K562 (cell line): ENCODE measurements around the gene AGPAT2. TPM values are rescaled to one million over a fixed set of nuclear protein-coding genes. Genes with fewer than 3 reads are reported as not detected.
A peak's percentile ranks its signal among the peaks of the same experiment; 100 is the strongest.

Experiments used
- ATAC-seq: fragments of 200-7000 bp; cut with Tn5 transposase; 3 replicates; pipeline ENCODE4 v1.9.1; 2020; ENCODE audit warnings: moderate library complexity
- BruUV-seq: library from RNA; stranded (reverse); fragments of 400-500 nt; replicated peaks from 2 replicates; lab custom pipeline; 2021; lab: Mats Ljungman, UMichigan
- CTCF ChIA-PET: fragments of 300-600 bp; formaldehyde crosslinking; extraction: SDS; loops from one replicate; lab custom pipeline; 2021; ENCODE audit warnings: low intra/inter-chr PET ratio; lab: Yijun Ruan, JAX
- POLR2A ChIA-PET: fragments of 300-600, 350-650 bp; sonication (Branson Sonifier 250); formaldehyde crosslinking; extraction: SDS; loops from one replicate; lab custom pipeline; 2021; ENCODE audit warnings: antibody characterized with exemption, inconsistent platforms; lab: Yijun Ruan, JAX
- DNase-seq, 4 experiments: peaks; one replicate each; pipeline versions ENCODE4 v3.0.0 to v3.0.0-alpha.2; 2011 to 2018; ENCODE audit warnings: low spot score in 3 of 4, mixed read lengths in 3 of 4; ENCODE audit errors: extremely low read depth in 1 of 4
- FAIRE-seq: peaks from 2 replicates; lab custom pipeline; 2011; peaks lifted over from hg19 to GRCh38; lab: Jason Lieb, UNC
- H2AFZ ChIP-seq: 2 replicates; pipeline ENCODE4 v1.6.0; 2011; ENCODE audit warnings: low read depth, low read length, control low read depth, inconsistent platforms
- H3K27ac ChIP-seq: fragments of 200-600 bp; 3 replicates; pipeline ENCODE4 v1.8.0; 2011; ENCODE audit warnings: low read depth, mild to moderate bottlenecking, control low read depth, inconsistent platforms, low read length, moderate library complexity, mixed read lengths; ENCODE audit errors: extremely low read depth
- H3K27me3 ChIP-seq, 2 experiments: fragments of 300-600 bp in 1 of 2; 2 replicates in 1 of 2; 3 replicates in 1 of 2; pipeline versions ENCODE4 v1.6.0 to v1.8.0; 2011; ENCODE audit warnings: inconsistent platforms in 2 of 2, low read length in 2 of 2, mild to moderate bottlenecking in 1 of 2, mixed read lengths in 1 of 2, moderate library complexity in 1 of 2; ENCODE audit not compliant: control insufficient read depth in 2 of 2, insufficient read depth in 2 of 2
- H3K36me3 ChIP-seq: fragments of 300-600 bp; 3 replicates; pipeline ENCODE4 v1.8.0; 2011; ENCODE audit warnings: mild to moderate bottlenecking, low read length, inconsistent platforms; ENCODE audit not compliant: control insufficient read depth, insufficient read depth
- H3K4me1 ChIP-seq, 2 experiments: fragments of 200-600 bp in 1 of 2; replicated peaks in 1 of 2; 2 replicates in 1 of 2; 3 replicates in 1 of 2; pipeline versions ENCODE4 v1.5.1 to v1.8.0; 2011; ENCODE audit warnings: inconsistent platforms in 2 of 2, low read length in 2 of 2, mild to moderate bottlenecking in 1 of 2, mixed read lengths in 1 of 2, moderate library complexity in 1 of 2; ENCODE audit not compliant: control insufficient read depth in 2 of 2, insufficient read depth in 2 of 2
- H3K4me2 ChIP-seq: 2 replicates; pipeline ENCODE4 v1.6.1; 2011; ENCODE audit warnings: low read length, control low read depth, inconsistent platforms, mixed read lengths; ENCODE audit not compliant: insufficient read depth
- H3K4me3 ChIP-seq: fragments of 200-600 bp; sonication (generic), shearing (Covaris generic); 2 replicates; pipeline ENCODE4 v1.5.1; 2016; ENCODE audit warnings: control low read depth, inconsistent platforms
- H3K79me2 ChIP-seq: fragments of 200-600 bp; 3 replicates; pipeline ENCODE4 v1.8.0; 2011; ENCODE audit warnings: low read length, inconsistent platforms; ENCODE audit not compliant: control insufficient read depth, insufficient read depth
- H3K9ac ChIP-seq, 2 experiments: 2 replicates each; pipeline versions ENCODE4 v1.6.0 to v1.6.1; 2011; ENCODE audit warnings: low read depth in 2 of 2, low read length in 2 of 2, control low read depth in 1 of 2, inconsistent platforms in 1 of 2, mild to moderate bottlenecking in 1 of 2, mixed read lengths in 1 of 2; ENCODE audit not compliant: insufficient read depth in 1 of 2
- H3K9me1 ChIP-seq: one replicate; pipeline ENCODE4 v1.6.0; 2011; ENCODE audit warnings: inconsistent platforms, mild to moderate bottlenecking, low read length, moderate library complexity; ENCODE audit not compliant: control insufficient read depth, insufficient read depth
- H3K9me3 ChIP-seq: replicated peaks from 2 replicates; pipeline ENCODE4 v1.5.1; 2011; ENCODE audit warnings: low read depth, low read length, inconsistent platforms; ENCODE audit not compliant: control insufficient read depth, insufficient read depth
- H4K20me1 ChIP-seq: replicated peaks from 2 replicates; pipeline ENCODE4 v1.6.1; 2011; ENCODE audit warnings: low read length, inconsistent platforms, mixed read lengths; ENCODE audit not compliant: control insufficient read depth, insufficient read depth
- BCLAF1 ChIP-seq, 2 experiments: fragments of 450-650 bp in 1 of 2; IDR thresholded peaks; 2 replicates each; pipeline ENCODE4 v1.6.1; 2011 to 2017; ENCODE audit warnings: low read depth in 2 of 2, antibody characterized with exemption in 1 of 2, borderline replicate concordance in 1 of 2, low read length in 1 of 2, mild to moderate bottlenecking in 1 of 2, mixed read lengths in 1 of 2; ENCODE audit not compliant: control insufficient read depth in 1 of 2
- POLR2G ChIP-seq: fragments of 200-400 bp; formaldehyde crosslinking; IDR thresholded peaks from 2 replicates; pipeline ENCODE4 v1.6.1; 2017; ENCODE audit warnings: low read depth, mild to moderate bottlenecking, antibody characterized with exemption, low read length, moderate library complexity
- YY1 ChIP-seq, 3 experiments: IDR thresholded peaks; 2 replicates each; pipeline ENCODE4 v1.6.1; 2011; ENCODE audit warnings: low read length in 2 of 3, mild to moderate bottlenecking in 2 of 3, moderate library complexity in 2 of 3, borderline replicate concordance in 1 of 3, control low read depth in 1 of 3, low read depth in 1 of 3; ENCODE audit not compliant: insufficient read depth in 3 of 3, insufficient replicate concordance in 2 of 3, control insufficient read depth in 1 of 3, insufficient read length in 1 of 3; ENCODE audit errors: extremely low read depth in 1 of 3
- ZFPM2 ChIP-seq: fragments of 250-450 bp; sonication (Bioruptor Pico); IDR thresholded peaks from 2 replicates; pipeline ENCODE4 v1.5.1; 2022; ENCODE audit warnings: mild to moderate bottlenecking
- WGBS: fragments of 100-300 bp; shearing (Covaris generic); methylation state at CpG from one replicate; pipeline ENCODE4 v1.1.6; 2016; ENCODE audit warnings: low coverage, mixed read lengths; ENCODE audit not compliant: insufficient coverage; ENCODE audit errors: missing lambda C conversion rate; 5-methylcytosine and 5-hydroxymethylcytosine counted together
- in situ Hi-C: fragments of 300-500 bp; cut with MboI; formaldehyde crosslinking; loops from 4 replicates; pipeline ENCODE4 v1.15.0; 2018; ENCODE audit warnings: inconsistent platforms, mixed read lengths
- intact Hi-C: fragments of 100-400 bp; cut with micrococcal nuclease; formaldehyde crosslinking; loops from 2 replicates; pipeline ENCODE4 v1.14.2; 2022
- polyA plus RNA-seq, 8 experiments: library from polyadenylated mRNA; depleted of rRNA in 4 of 8; stranded (reverse) in 5 of 8; unstranded in 3 of 8; fragments of >200 nt; fragmentation: Nextera tagmentation in 2 of 8; fragmentation: Illumina TruSeq in 1 of 8; extraction: Ambion mirVana in 2 of 8; extraction: Trizol in 1 of 8; gene quantifications; 2 replicates each; pipeline versions ENCODE4 v1.2.1 to v1.2.3, GENCODE V29; 2011 to 2014; ENCODE audit warnings: inconsistent platforms in 1 of 8, missing spikeins in 1 of 8
- total RNA-seq, 7 experiments: library from RNA; depleted of rRNA in 6 of 7; stranded (reverse); fragments of >200 nt in 6 of 7; fragmentation: Illumina TruSeq in 2 of 7; extraction: Trizol in 2 of 7; gene quantifications; 2 replicates each; pipeline versions ENCODE4 v1.2.1 to v1.2.3, GENCODE V29; 2011 to 2021; ENCODE audit warnings: low replicate concordance in 1 of 7

Gene AGPAT2
- total and polyA plus RNA-seq, 9 of the 15 experiments (the other 6 are each of a cell fraction or from before 2014, with no cell fraction given) = 0.13 to 54.5 (median 23.9) TPM

GRCh38 chr9:136676920-136677686, 10.2 kb downstream of the AGPAT2 start:
- no peak overlapping the region for H3K4me3 ChIP-seq
- in situ Hi-C loops (no loop called here), intact Hi-C loops (no loop called here)
- ChIA-PET POLR2A (interaction anchor here (0.6 to 2.1 kb wide), 4 partner anchors 9 to 1783 kb away, joined by 3 to 10 read pairs (median 4); partner anchors contain the start of gene AGPAT2), CTCF (no interaction called here)
- no peak for DNase-seq
- no peak overlapping the region for H3K4me2 ChIP-seq
- ATAC-seq = no peak
- no peaks in the 10 kb centered on the region for H3K9me3 ChIP-seq
- peaks cover 11 to 86% of the 10 kb centered on the region in 2 experiments; a peak in 4 of 5 replicates for H3K4me1 ChIP-seq
- no peak overlapping the region for H3K27ac ChIP-seq
- peaks cover 26% of the 10 kb centered on the region for H3K79me2 ChIP-seq
- 91% methylated on average over 18 of the region's 46 CpGs for WGBS
- H4K20me1 ChIP-seq = peaks cover 15% of the 10 kb centered on the region
- no TSS peak for BruUV-seq
- peak overlapping the region in 1 of 2 experiments; percentile 80; a peak in 2 of 4 replicates for H3K9ac ChIP-seq
- no peak overlapping the region for H2AFZ ChIP-seq
- H3K9me1 ChIP-seq = peaks cover 2% of the 10 kb centered on the region
- H3K36me3 ChIP-seq = peaks cover 38% of the 10 kb centered on the region; the same call in 1 of the 3 replicates
- FAIRE-seq = no peak
- no peaks in the 10 kb centered on the region for H3K27me3 ChIP-seq
- TF ChIP-seq BCLAF1 (IDR thresholded peaks at IDR 0.05; ENCODE audit: borderline replicate concordance in 1 of 2, control insufficient read depth in 1 of 2, low read depth in 2 of 2, low read length in 1 of 2) (no peak), YY1 (IDR thresholded peaks at IDR 0.05; ENCODE audit: borderline replicate concordance in 1 of 3, control insufficient read depth in 1 of 3, extremely low read depth in 1 of 3, insufficient read depth in 3 of 3, insufficient read length in 1 of 3, insufficient replicate concordance in 2 of 3, low read depth in 1 of 3, low read length in 2 of 3) (peak in 1 of 3 experiments; percentile 67), ZFPM2 (no peak), POLR2G (peak; percentile 61)
